NCI-H2227 treated with DMSO at 0.1 percent for 48 hours (cell line): ENCODE results near the gene CACNG7.
A peak's percentile ranks its signal among the peaks of the same experiment; 100 is the strongest.
"Not testable (repeated sequence)": the region's sequence is repeated elsewhere in the genome, so short reads cannot be mapped to it uniquely, and the experiment has no call there.

ENCODE experiments used
- DNase-seq: peaks from one replicate; lab custom pipeline; 2025; lab: John Stamatoyannopoulos, UW

The CACNG7 gene

GRCh38 chr19:53908935-53909415 lies at the start of gene CACNG7:
CACNG7 (plus strand) TSS chr19:53909278; CDS start chr19:53912832, 3,554 bp downstream.
- DNase-seq, result peak; percentile 39

DNA sequence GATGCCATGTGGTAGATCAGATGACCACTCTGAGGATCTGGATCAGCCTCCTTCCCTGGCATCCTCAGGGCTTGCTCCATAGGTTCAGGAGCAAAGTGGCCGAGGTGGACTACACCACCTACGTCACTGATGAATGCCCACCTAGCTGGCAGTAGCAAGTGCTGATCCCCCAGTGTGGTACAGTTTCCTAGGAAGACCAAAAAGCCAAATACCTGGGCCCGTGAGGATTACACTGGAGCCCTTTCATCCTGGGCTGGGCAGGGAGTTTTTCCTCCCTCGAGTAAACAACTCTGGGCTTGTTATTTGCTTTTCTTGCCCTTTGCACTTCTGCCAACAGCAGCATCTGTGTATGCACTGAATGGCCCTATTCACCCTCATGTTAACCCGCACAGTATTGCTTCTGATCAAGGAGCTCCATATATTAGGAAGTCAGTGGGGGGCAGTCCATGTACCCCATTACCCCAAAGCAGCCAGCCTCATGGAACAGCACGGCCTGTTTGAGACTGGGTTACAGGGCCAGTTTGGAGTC lies 44.7 kb upstream of the CACNG7 start:
- DNase-seq, result no peak

GRCh38 chr19:53865523-53865917 lies 43.6 kb upstream of the CACNG7 start:
- DNase-seq, result no peak

- DNase-seq, result peak; percentile 81
These were observed 42.9 kb upstream of the CACNG7 start for GRCh38 chr19:53865918-53866864.

GRCh38 chr19:53866865-53867224 lies 42.2 kb upstream of the CACNG7 start:
- DNase-seq, result no peak

- peak; percentile 100 for DNase-seq
These were observed 41.6 kb upstream of the CACNG7 start, which contains the start of gene MYADM for GRCh38 chr19:53867225-53868090. MYADM (plus strand) TSS chr19:53867883; CDS start chr19:53873530, 5,647 bp downstream.

GRCh38 chr19:53868091-53868891 lies 40.8 kb upstream of the CACNG7 start:
- DNase-seq, result no peak

DNA sequence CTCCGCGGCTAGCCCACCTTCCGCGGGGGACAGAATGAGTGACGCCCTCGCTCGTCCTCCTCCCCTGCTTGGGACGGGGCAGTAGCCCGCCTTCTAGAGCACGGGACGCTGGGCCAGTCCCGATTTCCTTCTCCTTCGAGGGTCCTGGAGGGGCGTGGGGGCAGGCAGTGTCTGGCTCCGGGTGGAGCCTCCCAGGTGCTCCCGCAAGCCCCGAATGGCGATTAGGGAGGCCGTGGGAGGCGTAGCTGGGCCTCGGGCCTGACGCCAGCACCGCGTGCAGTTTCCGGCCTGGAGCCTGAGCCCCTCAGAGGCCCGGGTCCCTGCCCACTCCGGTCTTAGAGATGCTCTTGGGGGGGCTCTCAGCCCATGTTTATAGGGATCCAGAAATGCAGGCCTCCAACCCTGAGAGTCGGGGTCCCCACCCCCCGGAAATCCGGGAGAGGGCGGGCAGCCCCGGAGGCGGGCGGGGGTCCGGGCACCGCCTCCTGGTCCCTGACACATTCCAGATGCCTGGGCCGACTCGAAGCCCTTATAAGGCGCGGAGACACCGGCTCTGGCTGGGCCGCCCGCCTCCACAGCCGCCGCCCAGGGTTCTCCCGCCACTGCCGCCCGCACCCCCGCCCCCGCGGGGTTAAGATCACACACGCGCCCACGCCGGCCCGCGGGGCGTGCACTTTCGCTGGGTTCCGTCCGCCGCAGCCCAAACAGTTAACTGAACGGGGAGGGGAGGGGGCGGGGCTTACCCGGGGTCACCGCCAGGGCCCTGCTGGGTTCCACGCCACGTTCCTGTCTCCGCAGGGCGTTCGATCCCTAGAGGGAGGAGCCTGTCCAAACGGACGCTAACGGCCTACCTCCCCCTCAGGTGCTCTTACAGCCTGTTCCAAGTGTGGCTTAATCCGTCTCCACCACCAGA lies 39.9 kb upstream of the CACNG7 start:
- DNase-seq, result peak; percentile 79

GRCh38 chr19:53869805-53870484 lies 39.1 kb upstream of the CACNG7 start:
- not testable (repeated sequence) for DNase-seq

DNA sequence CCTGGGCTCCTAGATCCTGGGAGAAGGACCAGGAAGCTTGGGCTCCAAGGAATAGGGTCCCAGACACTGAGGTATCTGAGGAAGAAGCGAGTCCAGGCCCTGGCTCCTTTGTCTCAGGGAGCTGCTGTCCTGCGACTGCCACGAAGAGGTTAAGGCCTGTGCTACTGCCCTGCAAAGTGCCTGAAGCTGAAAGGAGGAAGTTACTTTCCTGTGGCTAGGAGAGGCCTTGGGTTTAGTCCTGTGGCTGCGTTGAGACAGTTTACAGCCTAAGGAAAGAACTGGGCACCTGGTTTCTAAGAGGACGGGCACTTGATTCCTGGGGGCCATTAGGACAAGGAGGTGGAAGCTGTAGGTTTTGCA lies 38.6 kb upstream of the CACNG7 start:
- no peak for DNase-seq

GRCh38 chr19:53871454-53871853 lies 37.6 kb upstream of the CACNG7 start:
- DNase-seq, result no peak

GRCh38 chr19:53872762-53873161 lies 36.3 kb upstream of the CACNG7 start:
- DNase-seq, result no peak

- no peak for DNase-seq
These were observed 35.1 kb upstream of the CACNG7 start for GRCh38 chr19:53873773-53874605.

DNA sequence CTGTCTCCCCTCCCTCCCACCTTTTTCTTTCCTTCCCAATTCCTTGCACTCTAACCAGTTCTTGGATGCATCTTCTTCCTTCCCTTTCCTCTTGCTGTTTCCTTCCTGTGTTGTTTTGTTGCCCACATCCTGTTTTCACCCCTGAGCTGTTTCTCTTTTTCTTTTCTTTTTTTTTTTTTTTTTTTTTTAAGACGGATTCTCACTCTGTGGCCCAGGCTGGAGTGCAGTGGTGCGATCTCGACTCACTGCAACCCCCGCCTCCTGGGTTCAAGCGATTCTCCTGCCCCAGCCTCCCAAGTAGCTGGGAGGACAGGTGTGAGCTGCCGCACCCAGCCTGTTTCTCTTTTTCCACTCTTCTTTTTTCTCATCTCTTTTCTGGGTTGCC lies 34.5 kb upstream of the CACNG7 start:
- DNase-seq, result no peak

- DNase-seq, result no peak
These were observed 33.3 kb upstream of the CACNG7 start for GRCh38 chr19:53875602-53876325.

DNA sequence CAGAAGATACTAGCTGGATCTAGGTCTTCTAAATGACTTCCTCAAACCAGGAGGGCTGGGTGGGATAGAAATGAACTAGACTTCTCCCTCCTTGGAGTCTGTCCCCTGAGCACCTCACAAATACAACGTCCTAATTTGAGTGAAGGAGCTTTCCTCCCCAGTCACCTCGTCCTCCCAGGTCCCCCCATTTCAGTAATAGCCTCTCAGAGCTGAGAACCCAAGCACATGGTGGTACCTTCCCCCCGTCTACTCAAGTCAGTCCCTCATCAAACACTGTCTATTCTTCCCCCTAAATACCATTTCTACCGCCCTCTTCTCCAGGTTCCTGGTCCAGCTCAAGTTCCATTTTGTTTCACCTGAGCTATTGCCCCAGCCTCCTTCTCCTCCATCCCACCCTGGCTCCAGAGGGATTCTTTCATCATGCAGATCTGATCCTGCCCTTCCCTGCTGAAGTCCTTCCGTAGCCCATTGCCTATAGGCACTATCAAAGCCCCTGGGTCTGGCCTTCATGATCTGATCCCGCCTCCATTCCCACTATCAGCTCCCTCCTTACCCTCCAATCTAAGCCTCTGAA lies 32.3 kb upstream of the CACNG7 start:
- no peak for DNase-seq

DNA sequence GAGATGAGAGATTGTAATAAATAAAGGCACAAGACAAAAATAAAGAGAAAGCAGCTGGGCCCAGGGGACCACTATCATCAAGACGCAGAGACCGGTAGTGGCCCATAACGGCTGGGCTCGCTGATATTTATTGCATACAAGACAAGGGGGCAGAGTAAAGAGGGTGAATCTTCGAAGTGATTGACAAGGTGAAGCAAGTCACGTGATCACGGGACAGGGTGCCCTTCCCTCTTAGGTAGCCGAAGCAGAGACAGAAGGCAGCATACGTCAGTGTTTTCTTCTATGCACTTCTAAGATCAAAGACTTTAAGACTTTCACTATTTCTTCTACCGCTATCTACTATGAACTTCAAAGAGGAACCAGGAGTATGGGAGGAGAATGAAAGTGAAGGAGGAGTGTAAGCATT lies 31.7 kb upstream of the CACNG7 start:
- DNase-seq, result no peak

DNA sequence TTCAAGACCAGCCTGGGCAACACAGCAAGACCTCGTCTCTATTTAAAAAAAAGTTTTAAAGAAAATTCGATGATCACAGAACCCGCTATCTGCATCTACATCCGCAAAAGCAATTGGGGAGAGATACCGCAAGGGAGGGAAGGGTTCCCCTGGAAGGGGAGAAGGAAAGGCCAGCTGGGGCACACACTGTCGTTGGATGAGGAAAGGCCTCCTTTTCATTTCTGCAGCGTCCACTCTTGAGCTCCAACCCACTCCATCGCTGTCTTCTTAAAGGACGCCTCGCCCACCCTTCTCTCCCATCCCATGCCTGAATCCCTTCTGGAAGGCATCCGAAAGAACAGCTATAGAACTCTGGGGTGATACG lies 30.3 kb upstream of the CACNG7 start:
- DNase-seq, result peak; percentile 69
